Neural cell (in vitro differentiated cells): ENCODE results near the gene MEIOC.

Experiments
- EZH2 ChIP-seq: fragments of 200-600, 300-800 bp; shearing (Covaris generic), sonication (generic); IDR thresholded peaks from 2 replicates; pipeline ENCODE4 v1.6.1; 2014; ENCODE audit warnings: antibody characterized with exemption, low read length, borderline replicate concordance, mild to moderate bottlenecking; ENCODE audit not compliant: insufficient read depth, poor library complexity, severe bottlenecking
- TAF1 ChIP-seq: IDR thresholded peaks from 2 replicates; pipeline ENCODE4 v1.6.1; 2012; ENCODE audit warnings: low read depth
- TF ChIP-seq, protein P1 (sequence below): fragments of 450-650 bp; IDR thresholded peaks from 2 replicates; pipeline ENCODE4 v1.5.1; 2014; ENCODE audit warnings: antibody characterized with exemption, mild to moderate bottlenecking, moderate library complexity; ENCODE audit not compliant: poor library complexity, severe bottlenecking

DNA sequence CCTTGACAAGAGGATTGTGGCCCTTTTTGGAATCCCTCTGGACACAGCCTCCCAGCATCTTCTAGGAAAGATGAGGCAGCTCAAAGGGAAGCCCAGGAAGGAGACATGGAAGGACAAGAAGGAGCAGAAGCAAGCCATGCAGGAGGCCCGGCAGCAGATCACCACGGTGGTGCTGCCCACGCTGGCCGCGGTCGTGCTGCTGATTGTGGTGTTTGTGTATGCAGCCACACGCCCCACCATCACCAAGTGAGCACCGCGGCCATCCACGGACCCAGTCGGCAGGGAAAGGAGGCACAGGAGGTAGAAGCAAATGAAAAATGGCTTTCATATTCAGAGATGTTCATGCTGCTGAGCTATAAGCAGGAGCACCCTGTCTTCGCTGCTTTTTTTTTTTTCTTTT is 10.9 kb upstream of the MEIOC start:
- TF ChIP-seq EZH2 (no peak), TAF1 (no peak)
- TF ChIP-seq, protein P1, sequence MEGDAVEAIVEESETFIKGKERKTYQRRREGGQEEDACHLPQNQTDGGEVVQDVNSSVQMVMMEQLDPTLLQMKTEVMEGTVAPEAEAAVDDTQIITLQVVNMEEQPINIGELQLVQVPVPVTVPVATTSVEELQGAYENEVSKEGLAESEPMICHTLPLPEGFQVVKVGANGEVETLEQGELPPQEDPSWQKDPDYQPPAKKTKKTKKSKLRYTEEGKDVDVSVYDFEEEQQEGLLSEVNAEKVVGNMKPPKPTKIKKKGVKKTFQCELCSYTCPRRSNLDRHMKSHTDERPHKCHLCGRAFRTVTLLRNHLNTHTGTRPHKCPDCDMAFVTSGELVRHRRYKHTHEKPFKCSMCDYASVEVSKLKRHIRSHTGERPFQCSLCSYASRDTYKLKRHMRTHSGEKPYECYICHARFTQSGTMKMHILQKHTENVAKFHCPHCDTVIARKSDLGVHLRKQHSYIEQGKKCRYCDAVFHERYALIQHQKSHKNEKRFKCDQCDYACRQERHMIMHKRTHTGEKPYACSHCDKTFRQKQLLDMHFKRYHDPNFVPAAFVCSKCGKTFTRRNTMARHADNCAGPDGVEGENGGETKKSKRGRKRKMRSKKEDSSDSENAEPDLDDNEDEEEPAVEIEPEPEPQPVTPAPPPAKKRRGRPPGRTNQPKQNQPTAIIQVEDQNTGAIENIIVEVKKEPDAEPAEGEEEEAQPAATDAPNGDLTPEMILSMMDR = no peak
